ENCODE measurements around the gene GPC4.

GPC4 gene

GRCh38 chrX:133415276-133416105 lies at the start of gene GPC4:
GPC4 (minus strand) TSS chrX:133415489; CDS start chrX:133414965, 524 bp downstream.
- Histone ChIP-seq H3K27me3 (ENCODE audit: control insufficient read depth, insufficient read depth, low read length) (no peaks in the 10 kb centered on the region), H3K27ac (ENCODE audit: low read length) (no peak within 1 kb of the TSS), H3K9me3 (ENCODE audit: control insufficient read depth, insufficient read depth, low read length) (no peaks in the 10 kb centered on the region), H3K36me3 (ENCODE audit: control insufficient read depth, insufficient read depth, low read length) (no peaks in the 10 kb centered on the region), H3K4me3 (ENCODE audit: low read length) (peak within 1 kb of the TSS; percentile 73), H3K4me1 (ENCODE audit: control insufficient read depth, insufficient read depth, low read length) (no peaks in the 10 kb centered on the region)
- no CpG with 5 or more reads among the region's 90 CpGs for WGBS (ENCODE audit: insufficient coverage, insufficient read length)
- peak; percentile 29 for DNase-seq (ENCODE audit: low read depth, low spot score)

DNA sequence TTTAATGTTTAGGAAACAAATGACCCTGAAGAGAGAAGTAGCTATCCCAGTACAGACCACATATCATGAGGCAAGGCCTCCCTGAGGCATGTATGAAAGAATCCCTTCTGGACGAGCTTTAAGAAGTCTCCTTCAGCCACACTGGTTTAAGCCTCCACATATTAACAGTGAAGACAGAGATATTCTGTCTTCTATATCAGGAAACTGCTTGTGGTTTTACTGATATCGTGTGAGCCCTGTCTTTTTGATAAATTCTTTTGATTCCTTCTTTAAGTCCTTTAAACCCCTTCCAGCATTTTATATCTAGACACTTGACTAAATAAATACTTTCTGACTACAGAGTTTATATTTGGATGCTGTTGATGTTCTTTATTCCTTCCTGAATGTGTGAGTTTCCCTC lies 45.9 kb upstream of the GPC4 start:
- H3K27me3 ChIP-seq (ENCODE audit: control insufficient read depth, insufficient read depth, low read length), result no peaks in the 10 kb centered on the region
- no peaks in the 10 kb centered on the region for H3K4me1 ChIP-seq (ENCODE audit: control insufficient read depth, insufficient read depth, low read length)
- H3K4me3 ChIP-seq (ENCODE audit: low read length), result no peak overlapping the region
- H3K36me3 ChIP-seq (ENCODE audit: control insufficient read depth, insufficient read depth, low read length), result no peaks in the 10 kb centered on the region
- H3K9me3 ChIP-seq (ENCODE audit: control insufficient read depth, insufficient read depth, low read length), result no peaks in the 10 kb centered on the region
- WGBS (ENCODE audit: insufficient coverage, insufficient read length), result no CpG with 5 or more reads among the region's 2 CpGs
- DNase-seq (ENCODE audit: low read depth, low spot score), result no peak
- no peak overlapping the region for H3K27ac ChIP-seq (ENCODE audit: low read length)

DNA sequence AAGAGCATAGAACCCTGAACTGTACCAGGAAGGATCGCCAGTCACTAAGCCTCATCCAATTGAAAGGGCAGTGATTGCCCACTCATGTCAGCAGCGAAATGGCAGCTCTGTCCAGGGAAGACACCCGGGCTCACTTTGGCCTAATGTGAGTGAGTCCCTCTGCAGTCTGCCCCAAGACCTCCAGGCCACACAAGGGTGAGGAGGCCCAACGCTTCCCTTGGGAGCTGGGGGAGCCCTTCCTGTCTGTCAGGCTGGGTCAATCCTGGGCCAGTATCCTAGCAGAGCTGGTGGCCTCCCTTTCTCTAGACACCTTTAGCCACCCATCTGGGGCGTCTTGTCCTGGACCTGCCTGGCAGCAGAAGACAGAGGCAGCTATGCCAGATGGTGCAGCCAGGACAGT lies 39.6 kb upstream of the GPC4 start:
- WGBS (ENCODE audit: insufficient coverage, insufficient read length), result no CpG with 5 or more reads among the region's 5 CpGs
- DNase-seq (ENCODE audit: low read depth, low spot score), result no peak
- H3K4me3 ChIP-seq (ENCODE audit: low read length), result no peak overlapping the region
- peaks cover 2% of the 10 kb centered on the region; the same call in 1 of the 2 replicates for H3K4me1 ChIP-seq (ENCODE audit: control insufficient read depth, insufficient read depth, low read length)
- no peaks in the 10 kb centered on the region for H3K9me3 ChIP-seq (ENCODE audit: control insufficient read depth, insufficient read depth, low read length)
- H3K36me3 ChIP-seq (ENCODE audit: control insufficient read depth, insufficient read depth, low read length), result no peaks in the 10 kb centered on the region
- no peaks in the 10 kb centered on the region for H3K27me3 ChIP-seq (ENCODE audit: control insufficient read depth, insufficient read depth, low read length)
- H3K27ac ChIP-seq (ENCODE audit: low read length), result peak overlapping the region; percentile 6

GRCh38 chrX:133454491-133454914 lies 39.2 kb upstream of the GPC4 start:
- no CpG with 5 or more reads among the region's 3 CpGs for WGBS (ENCODE audit: insufficient coverage, insufficient read length)
- no peaks in the 10 kb centered on the region for H3K27me3 ChIP-seq (ENCODE audit: control insufficient read depth, insufficient read depth, low read length)
- peaks cover 2% of the 10 kb centered on the region; the same call in 1 of the 2 replicates for H3K4me1 ChIP-seq (ENCODE audit: control insufficient read depth, insufficient read depth, low read length)
- no peak overlapping the region for H3K4me3 ChIP-seq (ENCODE audit: low read length)
- H3K27ac ChIP-seq (ENCODE audit: low read length), result peak overlapping the region; percentile 6
- no peaks in the 10 kb centered on the region for H3K9me3 ChIP-seq (ENCODE audit: control insufficient read depth, insufficient read depth, low read length)
- peak; percentile 47 for DNase-seq (ENCODE audit: low read depth, low spot score)
- no peaks in the 10 kb centered on the region for H3K36me3 ChIP-seq (ENCODE audit: control insufficient read depth, insufficient read depth, low read length)

DNA sequence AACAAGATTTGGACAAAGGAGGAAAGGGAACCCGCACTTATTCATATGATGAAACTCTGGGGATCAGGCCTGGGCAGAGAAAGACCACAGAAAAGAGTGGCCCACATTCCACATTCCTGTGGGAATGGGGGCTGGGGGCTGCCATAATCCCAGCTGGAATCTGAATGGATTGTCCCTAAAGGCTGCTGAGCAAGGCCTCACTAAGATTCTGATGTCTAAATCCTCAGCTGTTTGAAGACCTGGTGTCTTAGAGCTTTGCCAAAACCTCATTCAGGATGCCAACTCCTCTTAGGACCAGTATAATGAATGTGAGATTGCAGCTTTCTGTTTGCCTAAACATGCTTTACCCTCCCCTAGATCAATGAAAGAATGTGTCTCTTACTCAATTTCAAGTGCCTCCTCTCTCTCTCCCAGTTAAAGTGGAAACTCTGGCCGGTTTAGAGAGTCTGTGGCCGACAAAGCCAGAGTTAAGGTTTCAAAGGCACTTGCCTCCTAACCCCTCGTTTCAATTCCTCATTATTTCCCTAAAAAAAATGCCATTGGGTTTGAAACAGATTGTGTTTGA lies 33.3 kb upstream of the GPC4 start:
- Histone ChIP-seq H3K4me3 (ENCODE audit: low read length) (no peak overlapping the region), H3K4me1 (ENCODE audit: control insufficient read depth, insufficient read depth, low read length) (no peaks in the 10 kb centered on the region), H3K27ac (ENCODE audit: low read length) (no peak overlapping the region), H3K36me3 (ENCODE audit: control insufficient read depth, insufficient read depth, low read length) (no peaks in the 10 kb centered on the region), H3K27me3 (ENCODE audit: control insufficient read depth, insufficient read depth, low read length) (no peaks in the 10 kb centered on the region), H3K9me3 (ENCODE audit: control insufficient read depth, insufficient read depth, low read length) (no peaks in the 10 kb centered on the region)
- no peak for DNase-seq (ENCODE audit: low read depth, low spot score)
- WGBS (ENCODE audit: insufficient coverage, insufficient read length), result no CpG with 5 or more reads among the region's 4 CpGs

GRCh38 chrX:133444952-133445831 lies 29.9 kb upstream of the GPC4 start:
- no peaks in the 10 kb centered on the region for H3K27me3 ChIP-seq (ENCODE audit: control insufficient read depth, insufficient read depth, low read length)
- no peak for DNase-seq (ENCODE audit: low read depth, low spot score)
- peaks cover 4% of the 10 kb centered on the region for H3K4me1 ChIP-seq (ENCODE audit: control insufficient read depth, insufficient read depth, low read length)
- no peaks in the 10 kb centered on the region for H3K36me3 ChIP-seq (ENCODE audit: control insufficient read depth, insufficient read depth, low read length)
- WGBS (ENCODE audit: insufficient coverage, insufficient read length), result no CpG with 5 or more reads among the region's 16 CpGs
- H3K27ac ChIP-seq (ENCODE audit: low read length), result no peak overlapping the region
- no peak overlapping the region; the same call in 1 of the 2 replicates for H3K4me3 ChIP-seq (ENCODE audit: low read length)
- no peaks in the 10 kb centered on the region for H3K9me3 ChIP-seq (ENCODE audit: control insufficient read depth, insufficient read depth, low read length)

GRCh38 chrX:133444196-133444595 lies 28.9 kb upstream of the GPC4 start:
- peaks cover 4% of the 10 kb centered on the region for H3K4me1 ChIP-seq (ENCODE audit: control insufficient read depth, insufficient read depth, low read length)
- no peak overlapping the region for H3K27ac ChIP-seq (ENCODE audit: low read length)
- no peaks in the 10 kb centered on the region for H3K36me3 ChIP-seq (ENCODE audit: control insufficient read depth, insufficient read depth, low read length)
- no CpG with 5 or more reads among the region's 3 CpGs for WGBS (ENCODE audit: insufficient coverage, insufficient read length)
- DNase-seq (ENCODE audit: low read depth, low spot score), result no peak
- H3K9me3 ChIP-seq (ENCODE audit: control insufficient read depth, insufficient read depth, low read length), result no peaks in the 10 kb centered on the region
- H3K4me3 ChIP-seq (ENCODE audit: low read length), result no peak overlapping the region
- H3K27me3 ChIP-seq (ENCODE audit: control insufficient read depth, insufficient read depth, low read length), result no peaks in the 10 kb centered on the region

DNA sequence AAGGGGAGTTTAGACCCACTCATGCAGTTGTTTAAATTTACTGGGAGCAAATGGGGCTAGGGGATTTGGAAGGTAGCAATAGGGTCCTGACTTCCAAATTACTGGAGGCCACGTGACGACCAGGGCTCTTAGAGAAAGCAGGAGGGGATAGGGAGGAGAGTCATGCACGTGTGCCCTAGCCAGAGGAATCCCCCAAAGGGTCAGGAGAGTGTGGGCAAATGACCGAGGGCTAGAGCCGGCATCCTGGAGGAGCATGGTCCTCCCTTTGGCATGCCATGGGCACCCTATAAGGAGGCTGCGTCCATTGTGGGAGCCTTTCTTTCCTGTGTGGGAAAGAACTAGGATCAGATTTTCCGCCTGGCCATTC lies 25.5 kb upstream of the GPC4 start:
- no peak for DNase-seq (ENCODE audit: low read depth, low spot score)
- WGBS (ENCODE audit: insufficient coverage, insufficient read length), result no CpG with 5 or more reads among the region's 7 CpGs
- no peaks in the 10 kb centered on the region for H3K27me3 ChIP-seq (ENCODE audit: control insufficient read depth, insufficient read depth, low read length)
- peaks cover 4% of the 10 kb centered on the region for H3K4me1 ChIP-seq (ENCODE audit: control insufficient read depth, insufficient read depth, low read length)
- H3K27ac ChIP-seq (ENCODE audit: low read length), result no peak overlapping the region
- H3K36me3 ChIP-seq (ENCODE audit: control insufficient read depth, insufficient read depth, low read length), result no peaks in the 10 kb centered on the region
- no peaks in the 10 kb centered on the region for H3K9me3 ChIP-seq (ENCODE audit: control insufficient read depth, insufficient read depth, low read length)
- no peak overlapping the region for H3K4me3 ChIP-seq (ENCODE audit: low read length)

- no CpG with 5 or more reads among the region's 11 CpGs for WGBS (ENCODE audit: insufficient coverage, insufficient read length)
- Histone ChIP-seq H3K9me3 (ENCODE audit: control insufficient read depth, insufficient read depth, low read length) (no peaks in the 10 kb centered on the region), H3K27me3 (ENCODE audit: control insufficient read depth, insufficient read depth, low read length) (no peaks in the 10 kb centered on the region), H3K36me3 (ENCODE audit: control insufficient read depth, insufficient read depth, low read length) (no peaks in the 10 kb centered on the region), H3K27ac (ENCODE audit: low read length) (no peak overlapping the region), H3K4me1 (ENCODE audit: control insufficient read depth, insufficient read depth, low read length) (peaks cover 4% of the 10 kb centered on the region), H3K4me3 (ENCODE audit: low read length) (no peak overlapping the region)
- no peak for DNase-seq (ENCODE audit: low read depth, low spot score)
Observed at GRCh38 chrX:133440081-133440796, 24.9 kb upstream of the GPC4 start.

DNA sequence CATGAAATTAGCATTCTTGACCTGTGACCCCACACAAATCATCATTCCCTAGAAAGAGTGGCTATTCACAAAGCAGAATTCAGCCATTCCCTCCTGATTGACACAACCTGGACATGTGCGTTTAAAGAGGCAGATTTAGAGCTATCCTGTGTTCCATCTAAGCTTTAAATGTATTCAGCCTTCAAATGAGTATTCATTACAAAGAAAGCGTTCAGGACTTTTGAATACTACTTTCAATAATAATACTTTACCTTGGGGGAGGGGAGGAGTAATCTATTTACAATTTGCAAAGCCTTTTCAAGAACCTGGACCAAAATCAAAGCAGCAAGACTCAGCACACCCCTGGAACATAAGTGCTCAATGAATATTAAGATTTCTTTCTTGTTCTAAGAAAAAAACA lies 22.5 kb upstream of the GPC4 start:
- H3K27me3 ChIP-seq (ENCODE audit: control insufficient read depth, insufficient read depth, low read length), result no peaks in the 10 kb centered on the region
- no peak overlapping the region for H3K4me3 ChIP-seq (ENCODE audit: low read length)
- no CpG with 5 or more reads among the region's 2 CpGs for WGBS (ENCODE audit: insufficient coverage, insufficient read length)
- no peaks in the 10 kb centered on the region for H3K36me3 ChIP-seq (ENCODE audit: control insufficient read depth, insufficient read depth, low read length)
- no peak for DNase-seq (ENCODE audit: low read depth, low spot score)
- no peak overlapping the region for H3K27ac ChIP-seq (ENCODE audit: low read length)
- H3K9me3 ChIP-seq (ENCODE audit: control insufficient read depth, insufficient read depth, low read length), result no peaks in the 10 kb centered on the region
- peaks cover 4% of the 10 kb centered on the region for H3K4me1 ChIP-seq (ENCODE audit: control insufficient read depth, insufficient read depth, low read length)

All from iPS DF 6.9 (cell line).